ENCODE data around the gene INTS15.

INTS15 gene

DNA sequence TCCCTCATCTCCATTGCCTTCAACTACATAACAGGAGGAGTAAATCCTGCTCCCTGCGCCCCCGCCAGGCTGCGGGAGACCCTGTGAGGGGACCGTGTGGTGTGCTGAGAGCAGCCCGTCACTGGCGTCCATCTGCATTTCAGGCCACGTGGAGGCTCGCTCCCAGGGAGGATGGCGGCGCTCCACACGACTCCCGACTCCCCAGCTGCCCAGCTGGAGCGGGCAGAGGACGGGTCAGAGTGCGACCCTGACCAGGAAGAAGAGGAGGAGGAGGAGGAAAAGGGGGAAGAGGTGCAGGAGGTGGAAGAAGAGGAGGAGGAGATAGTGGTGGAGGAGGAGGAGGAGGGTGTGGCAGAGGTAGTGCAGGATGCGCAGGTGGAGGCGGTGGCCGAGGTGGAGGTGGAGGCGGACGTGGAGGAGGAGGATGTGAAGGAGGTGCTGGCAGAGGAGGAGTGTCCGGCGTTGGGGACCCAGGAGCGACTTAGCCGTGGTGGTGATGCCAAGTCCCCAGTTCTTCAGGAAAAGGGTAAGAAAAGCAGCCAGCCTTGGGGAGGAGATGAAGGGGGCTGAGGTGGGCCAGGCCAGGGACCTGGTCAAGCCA lies 52.5 kb downstream of the INTS15 start:
- Histone ChIP-seq H3K9me2 (replicated peaks; ENCODE audit: low read depth, low read length) (no peaks in the 10 kb centered on the region), H4K20me1 (ENCODE audit: insufficient read depth, low read length, poor library complexity, severe bottlenecking) (peaks cover 33% of the 10 kb centered on the region), H3K4me1 (ENCODE audit: insufficient read depth, low read length, poor library complexity, severe bottlenecking) (peaks cover 25% of the 10 kb centered on the region), H3K4me2 (ENCODE audit: low read depth, low read length, poor library complexity, severe bottlenecking) (no peak overlapping the region), H2AFZ (ENCODE audit: low read length) (no peak overlapping the region), H3K4me3 (ENCODE audit: low read length, poor library complexity, severe bottlenecking) (no peak overlapping the region), H3K36me3 (ENCODE audit: insufficient read depth, low read length) (peaks cover 47% of the 10 kb centered on the region; the same call in 1 of the 2 replicates), H3K9ac (ENCODE audit: low read depth, low read length, poor library complexity, severe bottlenecking) (no peak overlapping the region), H3K27me3 (ENCODE audit: insufficient read depth, low read length, poor library complexity, severe bottlenecking) (no peaks in the 10 kb centered on the region), H3F3A (ENCODE audit: low read depth) (no peaks in the 10 kb centered on the region), H3K79me2 (ENCODE audit: insufficient read depth, low read length) (peaks cover 41% of the 10 kb centered on the region), H3K9me3 (ENCODE audit: insufficient read depth, low read depth, low read length) (no peaks in the 10 kb centered on the region)
- no peak for TF ChIP-seq EZH2phosphoT487 (IDR thresholded peaks at IDR 0.05; ENCODE audit: borderline replicate concordance)
- TF ChIP-seq, protein P1, sequence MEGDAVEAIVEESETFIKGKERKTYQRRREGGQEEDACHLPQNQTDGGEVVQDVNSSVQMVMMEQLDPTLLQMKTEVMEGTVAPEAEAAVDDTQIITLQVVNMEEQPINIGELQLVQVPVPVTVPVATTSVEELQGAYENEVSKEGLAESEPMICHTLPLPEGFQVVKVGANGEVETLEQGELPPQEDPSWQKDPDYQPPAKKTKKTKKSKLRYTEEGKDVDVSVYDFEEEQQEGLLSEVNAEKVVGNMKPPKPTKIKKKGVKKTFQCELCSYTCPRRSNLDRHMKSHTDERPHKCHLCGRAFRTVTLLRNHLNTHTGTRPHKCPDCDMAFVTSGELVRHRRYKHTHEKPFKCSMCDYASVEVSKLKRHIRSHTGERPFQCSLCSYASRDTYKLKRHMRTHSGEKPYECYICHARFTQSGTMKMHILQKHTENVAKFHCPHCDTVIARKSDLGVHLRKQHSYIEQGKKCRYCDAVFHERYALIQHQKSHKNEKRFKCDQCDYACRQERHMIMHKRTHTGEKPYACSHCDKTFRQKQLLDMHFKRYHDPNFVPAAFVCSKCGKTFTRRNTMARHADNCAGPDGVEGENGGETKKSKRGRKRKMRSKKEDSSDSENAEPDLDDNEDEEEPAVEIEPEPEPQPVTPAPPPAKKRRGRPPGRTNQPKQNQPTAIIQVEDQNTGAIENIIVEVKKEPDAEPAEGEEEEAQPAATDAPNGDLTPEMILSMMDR (conservative IDR thresholded peaks at IDR 0.05; ENCODE audit: low read length) = no peak

- Histone ChIP-seq H3K4me2 (ENCODE audit: low read depth, low read length, poor library complexity, severe bottlenecking) (no peak overlapping the region), H2AFZ (ENCODE audit: low read length) (no peak overlapping the region), H3K9ac (ENCODE audit: low read depth, low read length, poor library complexity, severe bottlenecking) (no peak overlapping the region), H3K27me3 (ENCODE audit: insufficient read depth, low read length, poor library complexity, severe bottlenecking) (no peaks in the 10 kb centered on the region), H3K4me1 (ENCODE audit: insufficient read depth, low read length, poor library complexity, severe bottlenecking) (peaks cover 22% of the 10 kb centered on the region), H3F3A (ENCODE audit: low read depth) (no peaks in the 10 kb centered on the region), H3K79me2 (ENCODE audit: insufficient read depth, low read length) (peaks cover 42% of the 10 kb centered on the region), H4K20me1 (ENCODE audit: insufficient read depth, low read length, poor library complexity, severe bottlenecking) (peaks cover 31% of the 10 kb centered on the region), H3K4me3 (ENCODE audit: low read length, poor library complexity, severe bottlenecking) (no peak overlapping the region), H3K9me2 (replicated peaks; ENCODE audit: low read depth, low read length) (no peaks in the 10 kb centered on the region), H3K36me3 (ENCODE audit: insufficient read depth, low read length) (peaks cover 48% of the 10 kb centered on the region; the same call in 1 of the 2 replicates), H3K9me3 (ENCODE audit: insufficient read depth, low read depth, low read length) (no peaks in the 10 kb centered on the region)
- TF ChIP-seq, protein P1 (conservative IDR thresholded peaks at IDR 0.05; ENCODE audit: low read length) = no peak
- no peak for TF ChIP-seq EZH2phosphoT487 (IDR thresholded peaks at IDR 0.05; ENCODE audit: borderline replicate concordance)
Observed at GRCh38 chr7:6642861-6643640, 53.2 kb downstream of the INTS15 start.

- TF ChIP-seq, protein P1 (conservative IDR thresholded peaks at IDR 0.05; ENCODE audit: low read length) = no peak
- TF ChIP-seq EZH2phosphoT487 (IDR thresholded peaks at IDR 0.05; ENCODE audit: borderline replicate concordance) = no peak
- Histone ChIP-seq H4K20me1 (ENCODE audit: insufficient read depth, low read length, poor library complexity, severe bottlenecking) (peaks cover 22% of the 10 kb centered on the region), H3K36me3 (ENCODE audit: insufficient read depth, low read length) (peaks cover 48% of the 10 kb centered on the region; the same call in 1 of the 2 replicates)
Observed at GRCh38 chr7:6643915-6644625, 54.2 kb downstream of the INTS15 start.

More at GRCh38 chr7:6643915-6644625, 54.2 kb downstream of the INTS15 start:
- Histone ChIP-seq H3K4me3 (ENCODE audit: low read length, poor library complexity, severe bottlenecking) (no peak overlapping the region), H3K9ac (ENCODE audit: low read depth, low read length, poor library complexity, severe bottlenecking) (no peak overlapping the region), H3K9me2 (replicated peaks; ENCODE audit: low read depth, low read length) (no peaks in the 10 kb centered on the region), H3K27me3 (ENCODE audit: insufficient read depth, low read length, poor library complexity, severe bottlenecking) (no peaks in the 10 kb centered on the region), H3K9me3 (ENCODE audit: insufficient read depth, low read depth, low read length) (no peaks in the 10 kb centered on the region), H3K79me2 (ENCODE audit: insufficient read depth, low read length) (peaks cover 35% of the 10 kb centered on the region; the same call in 1 of the 2 replicates), H2AFZ (ENCODE audit: low read length) (no peak overlapping the region), H3F3A (ENCODE audit: low read depth) (no peaks in the 10 kb centered on the region), H3K4me2 (ENCODE audit: low read depth, low read length, poor library complexity, severe bottlenecking) (no peak overlapping the region), H3K4me1 (ENCODE audit: insufficient read depth, low read length, poor library complexity, severe bottlenecking) (peaks cover 12% of the 10 kb centered on the region)
